Esophagus squamous epithelium (tissue), 5 donors: Measurements from ENCODE around the gene SDF2L1. TPM values are rescaled to one million over a fixed set of nuclear protein-coding genes. Genes with fewer than 3 reads are reported as not detected.

Source experiments
- DNase-seq: peaks from one replicate; lab custom pipeline; 2025; lab: John Stamatoyannopoulos, UW
- H3K27ac ChIP-seq, 4 donors: fragments of 200-600 bp; sonication (generic); one replicate each; pipeline ENCODE4 v1.5.1; 2016 to 2019; ENCODE audit warnings: mild to moderate bottlenecking in 1 of 4
- H3K27me3 ChIP-seq, 4 donors: fragments of 200-600 bp; sonication (generic); 1 replicate in 3 of 4; 2 replicates in 1 of 4; pipeline versions ENCODE4 v1.5.1 to v1.6.0; 2017 to 2021; ENCODE audit warnings: antibody characterized with exemption in 1 of 4
- H3K36me3 ChIP-seq, 3 donors: fragments of 200-600 bp; sonication (generic); one replicate each; pipeline ENCODE4 v1.5.1; 2016 to 2019
- H3K4me1 ChIP-seq, 3 donors: fragments of 200-600 bp; sonication (generic); one replicate each; pipeline ENCODE4 v1.5.1; 2017 to 2019
- H3K4me3 ChIP-seq, 4 donors: fragments of 200-600 bp; sonication (generic); 1 replicate in 3 of 4; 2 replicates in 1 of 4; pipeline ENCODE4 v1.5.1; 2016 to 2019; ENCODE audit warnings: mild to moderate bottlenecking in 2 of 4, moderate library complexity in 1 of 4
- H3K9me3 ChIP-seq, 3 donors: fragments of 200-600 bp; sonication (generic); one replicate each; pipeline ENCODE4 v1.5.1; 2016 to 2019
- CTCF ChIP-seq, 6 experiments: fragments of 450-650 bp in 4 of 6; fragments of 200-600 bp in 2 of 6; sonication (generic) in 2 of 6; IDR thresholded peaks; one replicate each; pipeline ENCODE4 v1.5.1; 2016 to 2019; ENCODE audit warnings: antibody characterized with exemption in 6 of 6, mild to moderate bottlenecking in 4 of 6, moderate library complexity in 4 of 6
- POLR2A ChIP-seq, 4 donors: fragments of 450-650 bp; IDR thresholded peaks; one replicate each; pipeline ENCODE4 v1.6.1; 2017; ENCODE audit warnings: antibody characterized with exemption in 4 of 4, mild to moderate bottlenecking in 4 of 4, moderate library complexity in 3 of 4
- WGBS, 2 donors: methylation state at CpG; one replicate each; pipeline ENCODE4 v1.1.5; 2018; 5-methylcytosine and 5-hydroxymethylcytosine counted together
- intact Hi-C: fragments of 100-400 bp; cut with DNase I; formaldehyde crosslinking; loops from one replicate; pipeline ENCODE4 v1.15.0; 2022
- total RNA-seq, 4 donors: library from RNA; depleted of rRNA; stranded (reverse); fragments of >200 nt; gene quantifications; one replicate each; pipeline ENCODE4 v1.1.0, GENCODE V29; 2016
- donor health status: DM: yes; HTN: yes; CAD: no.

The SDF2L1 gene
- total RNA-seq, 4 donors from 2014 or later = 19.6 to 29.7 (median 24.6) TPM

- H3K27ac ChIP-seq = no peak overlapping the region
- peak; percentile 32 for DNase-seq
- no peak overlapping the region for H3K4me3 ChIP-seq
- H3K4me1 ChIP-seq = peaks cover 17 to 39% (median 27%) of the 10 kb centered on the region in 3 donors
- peaks cover 0 to 35% (median 0%) of the 10 kb centered on the region in 3 donors for H3K36me3 ChIP-seq
- no peaks in the 10 kb centered on the region for H3K27me3 ChIP-seq
- TF ChIP-seq CTCF (IDR thresholded peaks at IDR 0.05) (peak; percentile 60 to 92 (median 86)), POLR2A (IDR thresholded peaks at IDR 0.05) (no peak)
- H3K9me3 ChIP-seq = no peaks in the 10 kb centered on the region
- 34 to 39% methylated on average over 11 to 12 of the region's 14 CpGs for WGBS, 2 donors
- intact Hi-C loops = no loop called here
Observed at GRCh38 chr22:21646608-21647590, 4.8 kb downstream of the SDF2L1 start.

GRCh38 chr22:21650280-21650679, 8.2 kb downstream of the SDF2L1 start:
- WGBS, 2 donors = 95 to 100% methylated on average over 7 of the region's 7 CpGs
- no peak overlapping the region for H3K4me3 ChIP-seq
- intact Hi-C loops = no loop called here
- H3K27ac ChIP-seq = no peak overlapping the region
- TF ChIP-seq CTCF (IDR thresholded peaks at IDR 0.05) (no peak), POLR2A (IDR thresholded peaks at IDR 0.05) (no peak)
- peaks cover 0 to 5% (median 0%) of the 10 kb centered on the region in 4 donors for H3K27me3 ChIP-seq
- peaks cover 0 to 22% (median 0%) of the 10 kb centered on the region in 3 donors for H3K36me3 ChIP-seq
- H3K9me3 ChIP-seq = no peaks in the 10 kb centered on the region
- H3K4me1 ChIP-seq = peaks cover 13 to 34% (median 20%) of the 10 kb centered on the region in 3 donors
- no peak for DNase-seq

GRCh38 chr22:21650823-21651520, 8.9 kb downstream of the SDF2L1 start:
- peaks cover 13 to 35% (median 20%) of the 10 kb centered on the region in 3 donors for H3K4me1 ChIP-seq
- peak overlapping the region in 1 of 4 donors; percentile 21 for H3K27ac ChIP-seq
- intact Hi-C loops = no loop called here
- H3K9me3 ChIP-seq = no peaks in the 10 kb centered on the region
- DNase-seq = no peak
- H3K36me3 ChIP-seq = peaks cover 0 to 16% (median 0%) of the 10 kb centered on the region in 3 donors
- 20% methylated on average over 1 of the region's 6 CpGs; no CpG with 5 or more reads in 1 of the 2 donors for WGBS, 2 donors
- H3K27me3 ChIP-seq = peaks cover 0 to 5% (median 0%) of the 10 kb centered on the region in 4 donors
- peak overlapping the region; percentile 39 to 87 (median 56) for H3K4me3 ChIP-seq
- TF ChIP-seq POLR2A (IDR thresholded peaks at IDR 0.05) (peak in 1 of 4 donors; percentile 18), CTCF (IDR thresholded peaks at IDR 0.05) (no peak)

- no peak for DNase-seq
- Histone ChIP-seq H3K9me3 (no peaks in the 10 kb centered on the region), H3K36me3 (peaks cover 0 to 12% (median 0%) of the 10 kb centered on the region in 3 donors), H3K27ac (peak overlapping the region in 3 of 4 donors; percentile 21 to 51 (median 27)), H3K4me1 (peaks cover 13 to 36% (median 16%) of the 10 kb centered on the region in 3 donors), H3K4me3 (peak overlapping the region; percentile 39 to 87 (median 56)), H3K27me3 (peaks cover 0 to 6% (median 0%) of the 10 kb centered on the region in 4 donors)
- intact Hi-C loops = no loop called here
- WGBS, 2 donors = 0 to 12% methylated on average over 14 to 16 of the region's 29 CpGs
- TF ChIP-seq CTCF (IDR thresholded peaks at IDR 0.05) (no peak), POLR2A (IDR thresholded peaks at IDR 0.05) (no peak)
Observed at GRCh38 chr22:21651521-21652009, 9.5 kb downstream of the SDF2L1 start.
